Stimulated activated CD8-positive, alpha-beta memory T cell treated with anti-CD3 and anti-CD28 coated beads, Interleukin-15, amount 100 ng/mL, for 4 hours (primary cell): ENCODE measurements around the gene SEMA3A.

Experiments used
- DNase-seq, 2 donors: peaks; one replicate each; pipeline ENCODE4 v3.0.0-alpha.2; 2020; ENCODE audit warnings: low read depth in 2 of 2

Gene SEMA3A

DNA sequence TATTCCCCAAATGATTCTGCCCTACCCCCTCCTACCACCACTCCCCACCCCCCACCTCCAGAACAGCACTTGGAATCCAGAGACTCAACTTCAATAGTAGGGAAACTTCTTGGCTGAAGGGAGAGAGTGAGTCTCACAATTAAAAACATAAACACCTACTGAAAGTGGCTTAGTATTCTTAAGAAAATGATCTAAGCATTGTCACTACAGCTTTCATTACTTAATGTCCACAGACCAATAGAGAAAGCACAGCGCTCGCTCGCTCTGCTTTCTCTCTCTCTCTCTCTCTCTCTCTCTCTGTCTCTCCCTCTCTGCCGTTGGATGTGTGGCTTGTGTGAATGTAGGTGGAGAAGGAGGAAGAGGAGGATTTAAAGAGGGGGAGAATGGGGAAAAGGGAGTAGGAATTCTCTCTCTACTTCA, 1.5 kb upstream of the SEMA3A start:
- no peak for DNase-seq

DNA sequence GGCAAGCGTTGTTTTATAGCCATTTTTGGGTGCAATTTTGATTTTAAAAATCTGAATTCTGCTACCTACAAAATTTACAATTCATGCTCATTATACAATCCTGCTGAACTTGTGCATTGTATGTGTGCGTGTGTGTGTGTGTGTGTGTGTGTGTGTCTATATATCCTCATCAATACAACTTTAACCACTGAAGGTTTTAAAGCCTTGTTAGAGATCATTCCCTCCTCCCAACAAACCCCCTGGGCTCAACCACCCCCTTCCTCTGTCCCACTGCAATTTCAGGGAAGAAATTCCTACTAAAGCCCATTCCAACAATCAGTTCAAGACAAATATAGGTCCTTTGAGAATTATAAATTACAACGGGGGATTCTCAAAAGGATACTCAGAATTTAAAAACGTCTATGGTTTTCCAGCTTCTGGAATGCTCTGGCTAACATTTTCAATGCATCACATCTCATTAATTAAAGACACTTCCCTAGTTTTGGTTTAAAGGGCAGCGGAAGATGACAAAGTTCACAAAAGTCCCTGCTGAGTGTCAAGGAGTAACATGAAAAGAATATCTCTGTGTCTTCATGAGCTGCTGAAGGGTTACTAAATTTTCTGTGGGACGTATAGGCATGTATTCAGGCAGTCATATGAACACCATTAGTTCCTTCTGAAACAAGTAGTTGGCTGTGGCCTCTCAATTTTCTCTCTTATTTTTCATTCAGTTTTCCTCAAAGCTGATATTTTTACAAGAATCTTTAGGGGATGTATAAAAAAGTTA, 889 bp upstream of the SEMA3A start:
- no peak for DNase-seq

DNA sequence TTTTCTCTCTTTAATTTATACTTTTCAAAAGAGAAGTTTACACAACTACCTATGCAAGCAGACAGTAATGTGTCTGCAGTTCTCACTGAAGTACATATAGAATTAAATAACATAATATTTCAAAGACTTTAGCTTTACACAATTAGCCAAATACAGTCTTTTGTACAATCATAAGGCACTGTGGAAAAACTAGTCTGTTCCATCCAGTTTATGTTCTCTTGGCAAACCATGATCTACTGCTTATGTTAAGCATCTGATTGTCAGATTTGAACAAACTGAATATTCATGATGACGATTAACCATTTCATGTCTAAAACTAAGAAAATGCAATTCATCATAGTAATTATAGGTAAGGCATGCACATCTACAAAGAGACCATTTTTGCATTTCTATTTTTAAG, 842 bp downstream of the SEMA3A start:
- no peak for DNase-seq

DNA sequence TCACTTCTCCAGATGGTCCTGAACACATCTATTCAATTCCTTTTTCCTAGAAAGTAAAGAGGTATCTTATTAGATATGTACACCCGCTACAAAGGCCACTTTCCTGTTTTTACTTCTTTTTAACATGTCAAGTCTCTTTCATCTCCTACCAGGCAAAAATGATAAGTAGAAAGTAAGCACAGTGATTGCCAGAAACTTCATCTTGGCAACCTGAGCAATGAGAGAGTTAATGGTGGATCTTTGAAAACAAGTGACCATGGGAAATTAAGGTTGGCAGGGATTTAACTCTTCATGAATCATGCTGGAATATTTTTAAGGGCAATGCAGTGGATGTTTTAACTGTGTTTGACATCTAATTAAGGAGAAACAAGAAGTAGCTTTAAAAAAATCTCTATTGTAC, 2.7 kb downstream of the SEMA3A start:
- no peak for DNase-seq

DNA sequence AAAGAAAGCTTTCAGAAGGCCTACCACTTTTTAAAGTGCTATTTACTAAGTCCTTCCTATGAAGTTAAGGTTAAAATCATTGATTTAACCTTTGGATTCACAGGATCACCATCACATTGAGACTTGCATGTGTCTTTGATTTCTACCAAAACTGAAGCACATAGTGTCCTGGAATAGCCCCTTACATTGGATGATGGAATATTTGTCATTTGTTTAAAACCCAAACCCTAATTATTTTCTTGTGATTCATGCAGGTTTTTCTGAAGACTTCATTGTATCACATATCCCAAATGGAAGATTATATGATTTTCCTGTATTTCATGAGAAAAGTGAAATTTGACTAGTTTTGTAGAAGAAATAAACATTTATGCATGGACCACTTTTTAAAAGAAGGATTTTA, 3.3 kb downstream of the SEMA3A start:
- no peak for DNase-seq

DNA sequence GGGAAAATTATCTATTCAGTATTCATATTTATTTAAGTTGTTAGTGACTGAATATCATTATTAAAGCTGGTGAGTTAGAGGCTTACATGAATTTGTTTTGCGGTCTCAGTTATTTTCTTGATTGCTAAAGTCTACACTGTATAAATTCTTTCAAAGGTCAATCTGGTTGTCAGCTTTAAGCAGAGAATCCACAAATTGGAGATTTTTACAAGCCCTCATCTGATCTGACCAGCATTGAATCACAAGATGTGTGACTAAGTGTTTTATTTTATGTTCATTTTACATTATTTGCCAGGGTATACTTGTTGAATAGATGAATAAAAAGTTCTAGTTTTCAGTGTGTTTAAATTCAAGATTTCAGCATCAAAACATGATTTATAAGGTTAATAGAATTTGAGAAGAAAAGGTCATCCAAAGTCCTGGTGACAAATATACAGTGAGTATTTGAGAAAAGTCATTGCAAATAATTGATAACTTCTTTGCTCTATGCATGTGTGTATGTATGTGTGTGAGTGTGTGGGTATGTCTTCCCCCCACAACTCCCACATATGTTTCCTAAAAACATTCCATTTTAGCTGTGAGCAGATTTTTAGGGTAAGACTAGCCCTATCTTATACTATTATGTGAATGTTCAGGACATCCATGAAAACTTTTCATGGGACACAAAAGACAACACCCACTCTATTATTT, 4.4 kb downstream of the SEMA3A start:
- no peak for DNase-seq

DNA sequence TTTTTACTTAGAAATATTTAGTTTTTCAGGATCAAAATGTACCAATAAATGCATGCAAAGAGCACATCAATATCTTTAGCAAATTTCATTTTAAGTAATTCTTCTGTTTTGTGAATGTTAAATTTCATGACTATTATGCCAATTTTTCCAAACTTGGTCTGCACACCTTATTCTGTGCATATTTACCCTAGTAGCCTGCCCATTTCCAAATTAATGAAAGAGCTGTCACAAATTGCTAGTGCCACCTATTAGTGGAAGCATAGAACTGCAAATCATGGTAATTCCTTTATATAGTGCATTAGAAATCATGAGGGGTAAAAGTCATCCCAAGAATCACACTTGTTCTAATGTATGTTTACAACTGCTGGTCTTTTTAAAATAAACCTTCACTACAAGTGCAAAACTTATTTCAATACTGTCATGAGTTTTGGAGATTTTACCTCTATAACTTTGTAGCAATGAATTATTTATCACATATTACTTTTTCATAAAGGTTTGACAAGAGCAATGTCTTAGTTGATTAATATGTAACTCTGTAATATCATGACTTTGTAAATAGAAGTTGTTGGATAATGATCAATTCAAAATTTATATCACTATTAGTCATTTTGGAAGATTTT, 5.7 kb downstream of the SEMA3A start:
- no peak for DNase-seq

DNA sequence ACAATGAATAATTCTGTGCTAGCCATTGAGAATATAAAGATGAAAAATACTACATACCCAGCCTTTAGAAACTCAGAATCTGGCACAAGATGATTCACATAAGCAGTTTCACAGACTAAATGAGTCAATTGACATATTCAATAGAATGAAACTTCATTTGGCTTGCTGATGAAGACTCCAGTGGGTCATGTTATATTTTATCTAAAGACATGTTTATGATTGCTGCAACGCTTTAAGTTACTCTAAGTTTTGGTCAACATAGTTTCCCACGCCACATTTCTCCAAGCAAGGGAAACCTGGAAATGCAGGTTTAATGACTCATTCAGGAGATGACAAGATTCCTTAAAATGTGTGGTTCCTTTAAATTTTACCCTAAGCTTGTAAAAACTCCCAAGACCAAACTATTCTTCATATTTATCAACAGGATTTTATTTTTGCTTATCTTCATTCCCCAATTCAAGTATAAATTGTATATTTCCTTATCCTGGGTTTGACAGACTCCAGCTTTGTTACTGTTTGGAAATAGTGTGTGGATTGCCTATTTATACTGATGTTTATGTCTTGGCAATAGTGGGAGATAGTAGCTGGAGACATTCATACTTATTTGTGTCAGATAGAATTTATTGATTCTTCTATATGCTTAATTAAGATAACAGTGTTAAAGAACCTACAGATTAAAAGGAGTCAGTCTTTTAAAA, 6.6 kb downstream of the SEMA3A start:
- no peak for DNase-seq

DNA sequence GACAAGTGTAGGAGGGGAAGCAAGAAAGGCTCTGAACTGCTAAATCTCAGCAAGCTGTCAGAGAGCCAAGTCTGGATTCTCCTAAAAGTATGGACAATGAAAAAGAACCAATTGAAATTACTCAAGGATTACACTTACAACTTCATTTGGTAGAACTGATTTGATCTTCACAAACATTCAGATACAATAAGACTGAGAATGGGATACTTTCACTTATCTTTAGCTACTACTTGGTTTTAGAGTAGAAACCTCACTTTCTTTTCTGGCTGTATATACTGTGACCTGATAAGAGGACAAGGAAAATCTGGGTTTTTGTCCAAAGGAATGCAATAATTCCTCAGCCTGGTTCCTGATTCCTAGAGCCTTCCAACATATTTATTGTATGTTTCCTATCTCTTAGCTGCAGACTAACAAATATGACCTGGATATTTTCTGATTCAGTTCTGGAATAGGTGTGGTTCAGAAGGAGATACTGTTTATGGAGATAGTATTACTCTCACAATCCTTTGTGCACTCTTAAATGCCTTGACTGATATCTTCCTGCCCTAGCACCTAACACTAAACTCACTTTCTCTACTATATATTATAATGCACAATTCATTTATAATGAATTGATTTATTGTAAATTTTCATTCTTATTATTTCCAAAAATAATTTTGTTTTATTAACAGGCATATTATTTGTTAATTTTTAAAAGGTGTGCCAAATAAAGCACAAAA, 7.3 kb downstream of the SEMA3A start:
- no peak for DNase-seq

DNA sequence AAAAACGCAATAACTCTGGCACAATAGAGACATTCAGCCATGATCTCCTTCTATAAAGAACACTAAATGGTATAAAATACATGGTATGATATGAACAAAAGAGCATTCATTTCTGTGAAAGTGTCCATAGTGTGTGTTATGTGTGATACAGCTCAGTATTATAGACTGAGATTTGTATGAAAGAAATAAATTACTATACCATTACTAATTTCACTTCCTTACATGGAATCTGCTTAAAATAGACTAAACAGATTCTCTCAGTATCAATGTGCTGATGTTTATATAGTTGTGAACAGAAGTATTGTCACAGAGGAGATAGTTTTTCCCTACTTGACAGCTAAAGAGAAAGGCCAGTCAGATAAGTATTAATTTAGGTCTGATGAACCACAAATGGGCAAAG, 10.8 kb downstream of the SEMA3A start:
- no peak for DNase-seq

DNA sequence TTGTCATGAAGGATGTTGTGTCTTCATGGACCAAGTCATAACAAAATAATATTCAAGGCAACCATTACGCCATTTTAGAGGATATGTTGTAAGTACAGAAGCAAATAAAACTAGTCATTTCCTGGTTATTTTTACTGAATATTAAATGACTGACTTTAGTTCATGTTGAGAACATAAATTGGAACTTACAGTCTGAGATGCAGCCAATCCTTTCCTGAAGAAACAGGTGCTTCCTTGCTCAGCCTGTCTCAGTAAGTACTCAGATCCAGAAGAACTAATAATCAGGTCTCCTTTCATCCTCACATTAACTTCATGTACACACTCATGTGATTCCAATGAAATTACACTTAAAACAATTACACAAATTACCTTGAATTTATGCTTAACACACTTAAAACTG, 12.3 kb downstream of the SEMA3A start:
- no peak for DNase-seq

DNA sequence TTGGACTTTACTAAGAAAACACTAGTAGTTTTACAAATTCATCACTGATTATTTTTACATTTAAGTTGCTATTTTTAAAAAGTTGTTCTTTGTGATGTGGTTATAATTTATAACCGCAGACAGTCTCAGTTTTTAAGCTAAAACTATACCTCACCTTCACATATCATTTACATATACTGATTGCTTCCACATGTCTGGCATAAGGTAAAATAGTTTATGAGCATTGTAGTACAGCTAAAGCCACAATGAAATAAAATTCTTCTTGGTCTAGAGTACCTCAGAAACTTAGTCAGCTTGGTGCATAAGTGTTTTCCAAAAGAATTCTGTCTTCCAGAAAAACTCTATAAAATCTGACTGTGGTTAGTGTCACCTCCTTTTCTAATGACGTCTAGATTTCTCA, 13.0 kb downstream of the SEMA3A start:
- no peak for DNase-seq

DNA sequence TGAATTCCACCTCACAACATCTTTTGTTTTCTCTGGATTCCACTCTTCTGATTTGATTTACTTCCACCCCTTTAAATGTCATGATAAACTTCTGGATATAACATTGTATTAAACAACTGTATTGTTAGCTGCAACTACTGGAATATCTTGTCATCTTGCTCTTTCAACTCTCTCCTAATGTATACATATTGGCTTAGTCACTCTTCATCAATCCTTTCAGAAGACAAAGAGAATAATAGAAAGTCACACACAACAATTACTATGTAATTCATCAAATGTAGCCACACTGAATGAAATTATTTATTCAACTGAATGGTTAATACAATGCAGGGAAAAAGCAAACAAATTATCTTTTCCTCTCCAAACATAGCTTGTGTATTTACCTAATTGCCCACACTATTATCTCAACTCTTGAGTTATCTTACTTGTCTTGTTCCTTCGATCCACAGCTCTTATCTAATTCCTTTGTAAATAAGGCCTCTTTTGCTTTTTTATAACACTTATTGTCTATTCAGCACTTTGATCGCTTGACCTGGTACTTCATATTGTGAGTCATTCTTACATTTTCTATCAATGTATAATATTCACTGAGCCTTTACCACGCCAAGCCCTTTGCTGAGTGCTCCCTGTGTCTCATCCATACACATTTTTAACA, 16.7 kb downstream of the SEMA3A start:
- no peak for DNase-seq

DNA sequence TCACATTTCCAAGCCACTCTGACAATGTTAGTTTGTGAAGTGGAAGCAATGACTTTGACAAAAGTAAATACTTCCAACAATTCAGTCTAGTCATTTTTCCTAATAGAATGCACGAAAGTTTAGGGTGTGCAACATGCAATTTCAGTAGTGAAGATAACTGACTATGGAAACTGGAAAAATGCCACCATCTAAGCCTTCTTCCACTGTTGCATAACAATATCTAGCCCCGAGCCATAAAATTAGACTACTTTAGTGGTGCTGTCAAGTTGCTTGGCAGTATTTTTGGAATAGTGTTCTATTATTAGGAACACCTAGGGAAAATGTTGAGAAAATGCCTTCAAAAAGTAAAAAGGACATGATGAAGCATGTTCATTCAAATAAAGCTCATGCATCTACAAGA, 17.9 kb downstream of the SEMA3A start:
- no peak for DNase-seq

DNA sequence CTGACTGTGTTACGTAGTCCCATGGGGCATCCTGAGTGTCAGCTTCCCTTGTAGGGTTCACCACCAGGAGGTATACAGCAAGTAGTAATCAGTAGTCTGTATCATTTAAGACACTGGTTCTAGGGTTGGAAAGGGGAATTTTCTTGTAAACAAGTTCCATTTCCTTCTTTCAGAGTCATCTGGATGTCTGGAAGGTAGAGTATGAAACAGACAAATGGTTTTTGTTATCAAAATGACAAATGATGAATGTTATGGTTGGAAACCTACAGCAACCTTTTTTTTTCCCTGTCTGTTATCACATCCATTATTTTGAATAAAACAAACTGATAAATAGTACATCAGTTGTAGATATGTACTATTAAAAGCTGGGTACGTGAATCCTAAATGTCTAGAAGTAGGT, 19.1 kb downstream of the SEMA3A start:
- no peak for DNase-seq

DNA sequence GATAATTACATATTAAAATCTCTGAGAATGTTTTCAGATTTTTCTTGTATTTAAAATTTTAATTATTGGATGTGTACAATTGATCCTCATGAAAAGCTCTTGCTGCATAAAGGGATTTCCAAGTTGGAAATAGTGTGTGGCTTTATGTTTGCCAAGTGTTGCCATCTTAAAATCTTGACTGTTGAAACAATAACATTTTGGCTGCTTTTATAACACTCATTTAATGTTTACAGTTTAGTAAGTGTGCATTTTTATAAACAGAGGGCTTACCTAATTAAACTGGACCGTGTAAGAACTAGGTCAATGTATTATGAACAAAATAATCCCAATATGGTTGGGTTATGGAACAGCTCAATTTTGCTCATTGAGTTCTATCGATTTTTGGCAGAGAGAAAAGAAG, 23.9 kb downstream of the SEMA3A start:
- DNase-seq: no peak

DNA sequence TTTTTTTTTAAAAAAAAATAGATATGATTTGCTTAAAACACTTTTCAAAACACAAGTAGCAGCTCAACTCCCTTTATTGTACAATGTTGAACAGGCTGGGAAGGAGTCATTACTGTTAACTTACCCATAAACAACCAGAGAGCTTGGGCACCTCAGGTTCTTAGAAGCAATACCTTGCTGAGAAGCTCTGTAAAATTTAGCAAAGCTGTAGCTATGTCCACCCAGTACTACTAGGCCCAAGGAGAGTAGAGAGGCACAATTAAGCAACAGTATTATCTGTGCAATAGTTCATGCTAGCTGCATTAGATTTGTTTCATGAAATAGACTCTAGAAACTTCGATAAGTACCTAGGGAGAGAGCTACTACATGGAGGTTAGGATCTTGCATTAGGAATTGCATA, 32.0 kb downstream of the SEMA3A start:
- no peak for DNase-seq

DNA sequence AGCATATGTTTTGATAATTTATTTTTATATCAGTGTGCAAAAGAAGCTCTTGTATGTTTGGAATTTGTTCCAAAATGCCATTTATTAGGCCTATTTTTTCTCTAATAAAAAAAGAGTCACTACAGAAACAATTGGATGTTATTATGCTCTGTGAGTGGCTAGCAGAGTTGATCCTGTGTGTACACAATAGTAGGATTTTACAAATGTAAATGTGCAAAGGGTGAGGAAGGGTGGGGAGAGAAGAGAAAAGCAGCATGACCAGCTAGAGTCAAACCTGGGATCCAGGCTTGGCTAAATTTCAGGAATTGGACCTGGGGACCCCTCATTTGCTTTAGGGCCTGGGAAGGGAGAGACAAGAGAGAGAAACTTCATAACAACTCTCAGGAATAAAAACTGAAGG, 32.5 kb downstream of the SEMA3A start:
- DNase-seq: no peak

DNA sequence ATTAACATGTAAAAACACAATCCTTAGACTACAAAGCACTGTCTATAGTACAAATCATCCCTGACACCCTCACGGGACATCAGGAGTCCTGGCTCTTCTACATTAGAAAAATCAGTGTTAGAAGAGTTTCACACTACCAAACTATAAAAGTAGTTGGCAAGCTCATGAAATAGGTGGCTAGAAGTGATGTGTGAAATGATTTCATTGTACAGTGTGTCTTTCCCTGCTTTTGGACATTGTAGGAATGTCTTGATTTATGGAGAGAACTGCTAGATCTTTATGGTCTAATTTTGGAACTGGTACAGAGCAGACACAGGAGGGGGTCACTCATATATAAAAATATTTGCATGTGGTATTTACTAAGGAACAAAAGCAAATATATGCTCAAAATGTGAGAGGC, 33.2 kb downstream of the SEMA3A start:
- no peak for DNase-seq

DNA sequence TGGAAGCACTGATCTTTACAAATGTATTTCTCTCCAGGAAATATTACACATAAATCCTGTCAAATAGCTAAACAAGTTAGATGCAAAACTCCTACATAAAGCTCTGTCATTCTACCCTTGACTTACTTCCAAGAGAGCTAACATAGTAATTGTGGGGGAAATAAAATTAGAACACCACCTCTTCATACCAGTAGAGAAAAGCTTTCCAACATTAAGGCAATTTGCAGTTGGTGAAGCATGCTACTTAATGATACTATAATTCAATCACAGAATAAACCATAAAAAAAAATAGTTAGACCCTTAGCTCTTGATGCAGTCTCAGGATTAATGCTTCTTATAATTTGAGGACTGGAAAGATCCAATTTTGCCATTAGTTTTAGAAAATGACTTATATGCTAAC, 35.2 kb downstream of the SEMA3A start:
- DNase-seq: no peak

DNA sequence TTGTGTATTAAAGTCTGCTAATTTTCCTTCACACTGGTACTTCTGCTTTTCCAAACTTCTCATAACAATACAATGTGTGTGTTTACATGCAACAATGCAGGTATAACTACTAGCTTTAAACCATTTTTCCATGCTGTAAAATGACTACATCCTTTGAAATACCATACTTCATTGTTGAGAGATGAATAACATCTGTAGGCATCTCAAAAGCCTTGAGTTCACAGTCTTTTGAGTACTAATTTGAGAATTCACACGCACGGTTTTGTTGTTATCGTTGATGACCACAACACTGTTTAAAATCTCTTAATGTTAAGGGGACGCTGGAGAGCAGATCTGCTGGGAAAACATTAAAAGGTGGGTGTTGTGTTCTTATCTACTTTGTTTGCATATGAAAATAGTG, 37.4 kb downstream of the SEMA3A start:
- no peak for DNase-seq
